ENCODE results near the gene CABP1. TPM values are rescaled to one million over a fixed set of nuclear protein-coding genes. Genes with fewer than 3 reads are reported as not detected.

CABP1 gene
- total and polyA plus RNA-seq, 7 donors: 1.6 to 4.8 (median 2.3) TPM

GRCh38 chr12:120646044-120646443, 5.6 kb downstream of the CABP1 start:
- ATAC-seq (no peak), DNase-seq (no peak)
- Histone ChIP-seq H3K36me3 (ENCODE audit: insufficient read depth in 1 of 2, low read depth in 1 of 2) (no peaks in the 10 kb centered on the region), H3K4me1 (peaks cover 9% of the 10 kb centered on the region), H3K27me3 (ENCODE audit: insufficient read depth in 3 of 3, low read length in 2 of 3) (peaks cover 0 to 46% (median 3%) of the 10 kb centered on the region in 3 donors), H3K4me3 (no peak overlapping the region), H3K27ac (no peak overlapping the region), H3K9me3 (no peaks in the 10 kb centered on the region)
- intact Hi-C loops (cut with DNase I): loop anchor here (2.0 to 5.0 kb wide), 4 partner anchors 41 to 325 kb away; partner anchors contain the start of gene MLEC (in 1 of the 2)
- no peak for TF ChIP-seq CTCF (IDR thresholded peaks at IDR 0.05)
- WGBS, 3 donors: 33 to 49% (median 41%) methylated on average over 6 of the region's 6 CpGs

DNA sequence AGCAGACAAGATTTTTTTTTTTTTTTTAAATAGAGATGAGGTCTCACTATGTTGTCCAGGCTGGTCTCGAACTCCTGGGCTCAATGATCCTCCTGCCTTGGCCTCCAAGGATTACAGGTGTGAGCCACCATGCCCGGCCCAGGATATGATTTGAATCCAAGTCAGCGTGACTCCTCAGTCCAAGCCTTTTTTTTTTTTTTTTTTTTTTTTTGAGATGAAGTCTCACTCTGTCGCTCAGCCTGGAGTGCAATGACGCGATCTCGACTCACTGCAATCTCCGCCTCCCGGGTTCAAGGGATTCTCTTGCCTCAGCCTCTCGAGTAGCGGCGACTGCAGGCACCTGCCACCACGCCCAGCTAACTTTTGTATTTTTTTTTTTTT, 6.9 kb downstream of the CABP1 start:
- 86 to 88% (median 88%) methylated on average over 12 to 13 of the region's 13 CpGs for WGBS, 3 donors
- Histone ChIP-seq H3K36me3 (ENCODE audit: insufficient read depth in 1 of 2, low read depth in 1 of 2) (no peaks in the 10 kb centered on the region), H3K27ac (no peak overlapping the region), H3K9me3 (no peaks in the 10 kb centered on the region), H3K27me3 (ENCODE audit: insufficient read depth in 3 of 3, low read length in 2 of 3) (peaks cover 0 to 37% (median 0%) of the 10 kb centered on the region in 3 donors), H3K4me1 (peaks cover 3% of the 10 kb centered on the region), H3K4me3 (no peak overlapping the region)
- no peak for TF ChIP-seq CTCF (IDR thresholded peaks at IDR 0.05)
- no peak for ATAC-seq
- intact Hi-C loops (cut with DNase I): loop anchor here (2.0 to 5.0 kb wide), 4 partner anchors 40 to 323 kb away; partner anchors contain the start of gene MLEC (in 1 of the 2)
- DNase-seq: no peak

DNA sequence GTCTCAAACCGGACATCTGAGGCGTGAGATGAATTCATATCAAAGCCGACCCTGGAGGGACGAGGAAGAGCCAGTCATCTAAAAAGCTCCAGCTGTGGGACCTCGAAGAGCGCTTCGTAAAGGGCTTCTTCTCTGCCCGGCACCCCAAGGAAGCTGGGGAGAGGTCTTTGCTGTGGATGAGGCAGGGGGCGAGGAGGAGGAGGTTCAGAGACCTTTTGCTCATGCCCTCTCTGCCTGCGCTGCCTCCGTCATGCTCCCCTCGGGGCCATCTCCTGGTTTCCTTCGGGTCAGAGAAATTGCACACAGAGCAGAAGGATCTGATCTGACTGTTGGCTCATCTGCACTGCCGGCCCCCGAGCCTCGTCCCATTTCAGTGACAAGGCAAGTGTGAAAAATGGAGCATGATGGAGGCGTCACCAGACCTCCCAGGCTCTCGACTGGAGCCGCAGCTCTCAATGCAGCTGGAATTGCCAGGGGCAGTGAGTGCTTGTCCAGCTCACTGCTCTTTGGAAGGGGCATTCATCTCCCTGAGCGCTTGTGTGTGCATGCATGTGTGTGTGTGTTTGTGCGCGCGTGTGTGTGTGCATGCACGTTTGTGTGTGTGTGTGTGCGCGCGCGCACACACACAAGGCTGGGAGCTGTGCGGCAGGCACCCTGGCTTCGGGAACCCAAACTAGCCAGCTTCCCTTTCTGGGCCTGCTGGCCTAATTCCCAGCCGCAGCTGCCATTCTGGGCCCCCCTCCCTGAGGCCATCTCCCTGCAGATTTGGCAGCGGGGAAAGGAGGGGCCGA, 9.2 kb downstream of the CABP1 start:
- Histone ChIP-seq H3K9me3 (no peaks in the 10 kb centered on the region), H3K4me1 (peaks cover 6% of the 10 kb centered on the region), H3K27me3 (ENCODE audit: insufficient read depth in 3 of 3, low read length in 2 of 3) (peaks cover 0 to 22% (median 0%) of the 10 kb centered on the region in 3 donors), H3K36me3 (ENCODE audit: insufficient read depth in 1 of 2, low read depth in 1 of 2) (no peaks in the 10 kb centered on the region), H3K27ac (peak overlapping the region; percentile 54), H3K4me3 (peak overlapping the region; percentile 54)
- no peak for TF ChIP-seq CTCF (IDR thresholded peaks at IDR 0.05)
- intact Hi-C loops (cut with DNase I): loop anchor here (2.0 to 5.0 kb wide), 3 partner anchors 38 to 321 kb away; partner anchors contain the start of gene MLEC (in 1 of the 2)
- ATAC-seq: no peak
- no peak for DNase-seq
- WGBS, 3 donors: 1 to 4% (median 3%) methylated on average over 31 to 33 of the region's 33 CpGs

DNA sequence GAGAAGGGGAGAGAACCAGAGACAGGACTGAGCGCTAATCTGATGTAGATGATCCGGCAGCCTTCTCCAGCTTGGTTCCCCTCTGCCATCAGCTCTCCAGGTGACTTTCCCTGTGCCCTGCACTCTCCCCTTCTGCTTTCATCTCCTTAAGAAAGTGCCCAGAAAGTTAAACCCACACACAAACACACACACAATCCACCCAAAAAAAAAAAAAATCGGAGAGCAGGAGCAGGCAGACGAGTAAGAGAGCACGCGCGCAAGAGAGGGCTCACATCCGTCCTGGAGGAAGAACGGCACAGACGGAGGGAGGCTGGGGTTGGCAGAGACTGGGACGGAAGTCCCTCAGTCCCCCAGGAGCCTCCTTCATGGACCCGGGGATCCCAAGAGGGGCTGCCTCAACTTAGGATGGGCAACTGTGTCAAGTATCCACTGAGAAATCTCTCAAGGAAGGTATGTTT, 9.8 kb downstream of the CABP1 start:
- WGBS, 3 donors: 23 to 37% (median 31%) methylated on average over 12 of the region's 12 CpGs
- ATAC-seq: no peak
- Histone ChIP-seq H3K4me1 (peaks cover 6% of the 10 kb centered on the region), H3K9me3 (no peaks in the 10 kb centered on the region), H3K27ac (peak overlapping the region; percentile 54), H3K27me3 (ENCODE audit: insufficient read depth in 3 of 3, low read length in 2 of 3) (peaks cover 0 to 16% (median 0%) of the 10 kb centered on the region in 3 donors), H3K36me3 (ENCODE audit: insufficient read depth in 1 of 2, low read depth in 1 of 2) (no peaks in the 10 kb centered on the region), H3K4me3 (peak overlapping the region; percentile 54)
- no peak for TF ChIP-seq CTCF (IDR thresholded peaks at IDR 0.05)
- DNase-seq: no peak
- intact Hi-C loops (cut with DNase I): no loop called here

All from psoas muscle (tissue), 8 donors.